Lung (tissue), 12 donors: Measurements from ENCODE around the gene CCT6B. TPM values are rescaled to one million over a fixed set of nuclear protein-coding genes. Genes with fewer than 3 reads are reported as not detected.

Experiments
- ATAC-seq: fragments of 200-7000 bp; cut with Tn5 transposase; one replicate; pipeline ENCODE4 v1.9.1; 2020; ENCODE audit warnings: moderate number of reproducible peaks; ENCODE audit not compliant: insufficient read depth, low FRiP score
- DNase-seq, 3 donors: peaks; one replicate each; pipeline ENCODE4 v3.0.0-alpha.2; 2013 to 2017
- H3K27ac ChIP-seq, 2 donors: one replicate each; pipeline ENCODE4 v1.5.1; 2013; ENCODE audit warnings: mild to moderate bottlenecking in 2 of 2, moderate library complexity in 2 of 2, control low read depth in 1 of 2, inconsistent platforms in 1 of 2, low read depth in 1 of 2, low read length in 1 of 2
- H3K27me3 ChIP-seq, 3 donors: one replicate each; pipeline ENCODE4 v1.5.1; 2013; ENCODE audit warnings: low read length in 2 of 3; ENCODE audit not compliant: control insufficient read depth in 3 of 3, insufficient read depth in 3 of 3
- H3K36me3 ChIP-seq, 4 donors: one replicate each; pipeline ENCODE4 v1.5.1; 2013; ENCODE audit warnings: low read length in 4 of 4, mild to moderate bottlenecking in 1 of 4, moderate library complexity in 1 of 4; ENCODE audit not compliant: control insufficient read depth in 4 of 4, insufficient read depth in 4 of 4
- H3K4me1 ChIP-seq, 5 donors: one replicate each; pipeline ENCODE4 v1.5.1; 2013; ENCODE audit warnings: low read length in 5 of 5, mild to moderate bottlenecking in 2 of 5, moderate library complexity in 1 of 5; ENCODE audit not compliant: control insufficient read depth in 5 of 5, insufficient read depth in 5 of 5
- H3K4me3 ChIP-seq: one replicate; pipeline ENCODE4 v1.5.1; 2013; ENCODE audit warnings: mild to moderate bottlenecking, control low read depth, moderate library complexity
- H3K9ac ChIP-seq, 2 donors: one replicate each; pipeline ENCODE4 v1.5.1; 2013; ENCODE audit warnings: low read length in 2 of 2, control low read depth in 1 of 2; ENCODE audit not compliant: insufficient read depth in 1 of 2
- H3K9me3 ChIP-seq, 4 donors: one replicate each; pipeline ENCODE4 v1.5.1; 2013; ENCODE audit warnings: low read length in 3 of 4, mild to moderate bottlenecking in 1 of 4, moderate library complexity in 1 of 4; ENCODE audit not compliant: control insufficient read depth in 4 of 4, insufficient read depth in 3 of 4
- CTCF ChIP-seq: IDR thresholded peaks from 2 replicates; pipeline ENCODE4 v1.5.1; 2012; ENCODE audit warnings: mild to moderate bottlenecking; ENCODE audit errors: control extremely low read depth, extremely low read depth
- WGBS, 2 donors: extraction: QIAGEN DNeasy Blood & Tissue Kit; methylation state at CpG; one replicate each; pipeline ENCODE4 v1.1.7; 2013; 5-methylcytosine and 5-hydroxymethylcytosine counted together
- polyA plus RNA-seq, 2 donors: library from polyadenylated mRNA; stranded (reverse); fragments of 200-250 nt; gene quantifications; one replicate each; pipeline ENCODE4 v1.2.1, GENCODE V29; 2013
- total RNA-seq, 2 donors: library from RNA; depleted of rRNA in 1 of 2; stranded (reverse); fragments of >200 nt in 1 of 2; gene quantifications; one replicate each; pipeline ENCODE4 v1.2.1, GENCODE V29; 2014 to 2021
- donor health status: control.
- donor health status: control.
- donor health status: Bipolar disorder and iron deficiency.
- donor health status: healthy.
- donor health status: DM: yes; HTN: yes; CAD: no.

CCT6B gene
- total and polyA plus RNA-seq, 4 donors: 0.95 to 3.6 (median 2.2) TPM

- no peaks in the 10 kb centered on the region for H3K36me3 ChIP-seq
- H3K27ac ChIP-seq: no peak overlapping the region
- peaks cover 0 to 1% (median 0%) of the 10 kb centered on the region in 4 donors for H3K9me3 ChIP-seq
- TF ChIP-seq CTCF: no peak
- H3K27me3 ChIP-seq: peaks cover 0 to 11% (median 9%) of the 10 kb centered on the region in 3 donors
- no peaks in the 10 kb centered on the region for H3K4me1 ChIP-seq
- no peak overlapping the region for H3K9ac ChIP-seq
- peak; percentile 11 to 35 (median 17) for DNase-seq
- ATAC-seq: no peak
- 32 to 39% methylated on average over 8 to 9 of the region's 9 CpGs for WGBS, 2 donors
- no peak overlapping the region for H3K4me3 ChIP-seq
Measured at GRCh38 chr17:34892461-34893249, 68.6 kb downstream of the CCT6B start.

GRCh38 chr17:34886831-34887230, 74.4 kb downstream of the CCT6B start:
- WGBS, 2 donors: 1 to 4% methylated on average over 7 of the region's 7 CpGs
- ATAC-seq: no peak
- no peak overlapping the region for H3K27ac ChIP-seq
- DNase-seq: no peak
- H3K4me3 ChIP-seq: no peak overlapping the region
- H3K36me3 ChIP-seq: no peaks in the 10 kb centered on the region
- no peak for TF ChIP-seq CTCF
- peaks cover 0 to 3% (median 0%) of the 10 kb centered on the region in 4 donors for H3K9me3 ChIP-seq
- peaks cover 0 to 21% (median 5%) of the 10 kb centered on the region in 3 donors for H3K27me3 ChIP-seq
- H3K9ac ChIP-seq: no peak overlapping the region
- no peaks in the 10 kb centered on the region for H3K4me1 ChIP-seq

GRCh38 chr17:34885076-34885475, 76.2 kb downstream of the CCT6B start:
- 73 to 80% methylated on average over 2 of the region's 2 CpGs for WGBS, 2 donors
- Histone ChIP-seq H3K9ac (no peak overlapping the region), H3K4me1 (no peaks in the 10 kb centered on the region), H3K9me3 (peaks cover 0 to 3% (median 0%) of the 10 kb centered on the region in 4 donors), H3K27ac (no peak overlapping the region), H3K27me3 (peaks cover 0 to 21% (median 7%) of the 10 kb centered on the region in 3 donors), H3K4me3 (no peak overlapping the region), H3K36me3 (no peaks in the 10 kb centered on the region)
- ATAC-seq (no peak), DNase-seq (no peak)
- TF ChIP-seq CTCF: no peak
